T-cell (primary cell): ENCODE results near the gene LINGO3. TPM values are rescaled to one million over a fixed set of nuclear protein-coding genes. Genes with fewer than 3 reads are reported as not detected.
A peak's percentile ranks its signal among the peaks of the same experiment; 100 is the strongest.

ENCODE experiments used
- ATAC-seq, 4 experiments: fragments of 200-7000 bp in 3 of 4; fragments of 150-1000 bp in 1 of 4; cut with Tn5 transposase; replicated peaks in 1 of 4; 1 replicate in 3 of 4; 2 replicates in 1 of 4; pipeline ENCODE4 v1.10.0; 2021; ENCODE audit warnings: moderate library complexity in 3 of 4, mild to moderate bottlenecking in 2 of 4, moderate number of reproducible peaks in 1 of 4
- CTCF ChIA-PET, 2 donors: fragments of 300-600 bp; sonication (Branson Sonifier 250); formaldehyde crosslinking; loops; one replicate each; lab custom pipeline; 2022; ENCODE audit warnings: antibody characterized with exemption in 2 of 2; lab: Charles Lee
- POLR2A ChIA-PET, 2 donors: fragments of 300-600 bp; sonication (Branson Sonifier 250); formaldehyde crosslinking; loops; one replicate each; lab custom pipeline; 2022; ENCODE audit warnings: antibody characterized with exemption in 2 of 2; lab: Charles Lee
- DNase-seq, 35 experiments: peaks; one replicate each; pipeline versions ENCODE4 v3.0.0 to v3.0.0-alpha.2; 2013 to 2023
- H3K27ac ChIP-seq: one replicate; pipeline ENCODE4 v1.5.1; 2013; ENCODE audit warnings: low read length
- H3K27me3 ChIP-seq, 2 experiments: replicated peaks in 1 of 2; 1 replicate in 1 of 2; 2 replicates in 1 of 2; pipeline versions ENCODE4 v1.6.1 to v1.7.0; 2013; ENCODE audit warnings: low read length in 1 of 2, mixed read lengths in 1 of 2; ENCODE audit not compliant: control insufficient read depth in 2 of 2, insufficient read depth in 2 of 2; ENCODE audit errors: extremely low read depth in 1 of 2
- H3K36me3 ChIP-seq, 2 donors: 1 replicate in 1 of 2; 2 replicates in 1 of 2; pipeline versions ENCODE4 v1.6.1 to v1.7.0; 2013; ENCODE audit warnings: low read length in 1 of 2; ENCODE audit not compliant: control insufficient read depth in 2 of 2, insufficient read depth in 1 of 2; ENCODE audit errors: extremely low read depth in 1 of 2
- H3K4me1 ChIP-seq, 2 experiments: 1 replicate in 1 of 2; 2 replicates in 1 of 2; pipeline versions ENCODE4 v1.6.1 to v1.7.0; 2013; ENCODE audit warnings: low read length in 2 of 2, mixed read lengths in 1 of 2; ENCODE audit not compliant: insufficient read depth in 2 of 2, control insufficient read depth in 1 of 2; ENCODE audit errors: extremely low read depth in 1 of 2
- H3K4me3 ChIP-seq, 2 donors: 1 replicate in 1 of 2; 2 replicates in 1 of 2; pipeline versions ENCODE4 v1.5.1 to v1.7.0; 2013; ENCODE audit warnings: mild to moderate bottlenecking in 2 of 2, low read length in 1 of 2, moderate library complexity in 1 of 2; ENCODE audit not compliant: control insufficient read depth in 1 of 2; ENCODE audit errors: extremely low read depth in 1 of 2
- H3K9me3 ChIP-seq: 2 replicates; pipeline ENCODE4 v1.7.0; 2013
- H3K27ac Mint-ChIP-seq, 2 donors: one replicate each; pipeline ENCODE4 v1.8.0; 2020 to 2021; ENCODE audit warnings: mild to moderate bottlenecking in 2 of 2, mixed read lengths in 2 of 2
- H3K27me3 Mint-ChIP-seq, 2 donors: one replicate each; pipeline ENCODE4 v1.8.0; 2021 to 2022; ENCODE audit warnings: mixed read lengths in 2 of 2
- H3K36me3 Mint-ChIP-seq: one replicate; pipeline ENCODE4 v1.8.0; 2021; ENCODE audit warnings: mixed read lengths
- H3K4me1 Mint-ChIP-seq, 3 donors: one replicate each; pipeline ENCODE4 v1.8.0; 2020 to 2022; ENCODE audit warnings: mixed read lengths in 3 of 3, mild to moderate bottlenecking in 1 of 3
- H3K4me3 Mint-ChIP-seq, 3 donors: one replicate each; pipeline ENCODE4 v1.8.0; 2020 to 2022; ENCODE audit warnings: mild to moderate bottlenecking in 3 of 3, mixed read lengths in 3 of 3, moderate library complexity in 3 of 3
- H3K9me3 Mint-ChIP-seq, 3 donors: one replicate each; pipeline ENCODE4 v1.8.0; 2020 to 2022; ENCODE audit warnings: mixed read lengths in 3 of 3
- WGBS: methylation state at CpG from one replicate; pipeline ENCODE4 v1.1.5; 2013; ENCODE audit warnings: missing lambda C conversion rate; ENCODE audit not compliant: insufficient coverage; 5-methylcytosine and 5-hydroxymethylcytosine counted together
- total RNA-seq, 35 experiments: library from RNA in 6 of 35; stranded (reverse) in 6 of 35; fragments of 120-200 nt in 1 of 35; gene quantifications; one replicate each; pipeline versions ENCODE4 v1.2.1 to v1.2.4 and lab custom pipeline; 2013 to 2026

LINGO3 gene
- total RNA-seq, 5 donors from 2014 or later (not counting 1 experiment from before 2014, with no cell fraction given), result 0.23 to 1.7 (median 0.99) TPM

GRCh38 chr19:2333027-2333806, 25.3 kb upstream of the LINGO3 start:
- Mint-ChIP-seq H3K36me3 (peaks cover 14% of the 10 kb centered on the region), H3K27me3 (no peaks in the 10 kb centered on the region)
- 88% methylated on average over 13 of the region's 27 CpGs for WGBS

DNA sequence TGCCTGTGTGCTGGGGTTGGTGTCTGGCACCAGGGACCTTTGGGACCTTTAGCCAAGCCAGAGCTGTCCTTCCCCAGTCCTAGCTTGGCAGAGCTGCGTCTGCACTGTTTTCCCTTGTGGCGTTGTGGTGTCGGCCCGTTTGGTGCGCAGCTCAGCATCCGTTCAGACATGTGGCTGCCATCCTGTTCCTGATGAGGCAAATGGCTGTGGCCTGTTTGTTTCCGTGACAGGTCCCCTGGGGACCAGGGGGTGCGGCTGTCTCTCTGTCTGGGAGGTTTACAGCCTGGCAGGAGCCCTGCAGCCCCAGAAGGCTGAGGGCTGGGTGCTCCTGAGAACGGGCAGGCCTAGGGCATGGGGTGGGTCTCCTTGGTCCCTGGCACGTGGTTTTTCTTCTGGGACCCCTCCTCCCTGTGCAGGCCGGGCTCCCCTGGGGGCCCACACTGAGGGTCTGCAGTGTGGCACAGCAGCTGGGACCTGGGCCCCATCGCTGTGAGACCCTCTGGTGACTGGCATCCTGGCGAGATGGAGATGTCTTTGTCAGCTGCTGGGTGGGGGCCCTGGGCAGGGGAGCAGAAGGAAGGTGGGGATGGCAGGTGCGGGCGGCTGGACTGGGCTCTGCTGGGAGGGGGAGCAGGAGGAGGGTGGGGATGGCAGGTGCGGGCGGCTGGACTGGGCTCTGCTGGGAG, 24.5 kb upstream of the LINGO3 start:
- Histone ChIP-seq H3K27ac (peak overlapping the region; percentile 59), H3K9me3 (no peaks in the 10 kb centered on the region), H3K36me3 (peaks cover 2 to 4% of the 10 kb centered on the region in 2 donors), H3K4me1 (peaks cover 14 to 64% of the 10 kb centered on the region in 2 experiments), H3K4me3 (no peak overlapping the region), H3K27me3 (no peaks in the 10 kb centered on the region)
- DNase-seq (peak; percentile 25 to 80 (median 59)), ATAC-seq (peak; percentile 57 to 77 (median 70))
- 59% methylated on average over 14 of the region's 17 CpGs for WGBS
- Mint-ChIP-seq H3K27me3 (no peaks in the 10 kb centered on the region), H3K4me1 (peaks cover 49 to 59% (median 58%) of the 10 kb centered on the region in 3 donors), H3K27ac (peak overlapping the region; percentile 89 to 93), H3K36me3 (peaks cover 12% of the 10 kb centered on the region), H3K4me3 (peak overlapping the region; percentile 36 to 73 (median 54)), H3K9me3 (no peaks in the 10 kb centered on the region)
- ChIA-PET CTCF (no interaction called here), POLR2A (no interaction called here)

More at GRCh38 chr19:2333027-2333806, 25.3 kb upstream of the LINGO3 start:
- Mint-ChIP-seq H3K27ac (peak overlapping the region; percentile 39 to 61), H3K9me3 (no peaks in the 10 kb centered on the region), H3K4me1 (peaks cover 45 to 55% (median 52%) of the 10 kb centered on the region in 3 donors), H3K4me3 (peak overlapping the region in 1 of 3 donors; percentile 73)
- Histone ChIP-seq H3K4me3 (no peak overlapping the region), H3K27me3 (no peaks in the 10 kb centered on the region), H3K4me1 (peaks cover 11 to 59% of the 10 kb centered on the region in 2 experiments), H3K27ac (no peak overlapping the region), H3K36me3 (peaks cover 2 to 6% of the 10 kb centered on the region in 2 donors), H3K9me3 (no peaks in the 10 kb centered on the region)
- CTCF ChIA-PET, result no interaction called here
- DNase-seq (no peak), ATAC-seq (no peak)
- POLR2A ChIA-PET, result no interaction called here

GRCh38 chr19:2331601-2332246, 23.8 kb upstream of the LINGO3 start:
- H3K4me1 ChIP-seq, result peaks cover 15 to 71% of the 10 kb centered on the region in 2 experiments

DNA sequence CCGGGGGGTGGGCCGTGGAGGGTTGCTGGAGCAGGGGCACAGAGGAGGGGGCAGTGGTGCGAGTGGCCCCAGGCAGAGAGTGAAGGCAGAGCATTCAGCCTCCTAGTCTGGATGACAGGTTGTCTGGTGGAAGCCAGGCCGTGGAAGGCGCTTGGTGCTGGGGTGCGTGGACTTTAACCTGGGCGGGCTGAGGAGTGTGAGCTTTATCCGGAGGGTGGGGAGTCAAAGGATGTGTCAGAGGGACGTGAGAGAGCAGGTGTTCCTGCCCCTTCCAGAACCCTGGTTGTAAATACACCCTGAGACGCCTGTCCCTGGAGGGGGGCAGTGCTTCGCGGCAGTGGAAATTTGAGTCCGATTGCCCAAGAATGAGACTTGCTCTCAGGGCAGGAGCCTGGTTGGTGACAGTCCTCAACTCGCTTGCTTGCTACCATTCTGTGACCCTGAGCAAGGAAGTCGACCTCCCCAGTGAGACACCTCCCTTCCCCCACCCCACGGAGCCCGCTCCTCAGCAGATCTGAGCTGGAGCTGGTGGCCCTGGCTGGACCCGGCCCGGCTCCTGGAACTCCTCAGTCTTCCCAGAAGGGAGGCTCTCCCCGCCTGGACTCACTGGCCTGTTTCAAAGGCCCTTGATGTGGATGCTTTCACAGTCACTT, 22.8 kb upstream of the LINGO3 start:
- Mint-ChIP-seq H3K4me1 (peaks cover 61 to 66% (median 64%) of the 10 kb centered on the region in 3 donors), H3K4me3 (peak overlapping the region; percentile 41 to 97 (median 63)), H3K27ac (peak overlapping the region in 1 of 2 donors; percentile 57), H3K27me3 (no peaks in the 10 kb centered on the region), H3K9me3 (no peaks in the 10 kb centered on the region), H3K36me3 (peaks cover 9% of the 10 kb centered on the region)
- no peak for ATAC-seq
- ChIA-PET POLR2A (no interaction called here), CTCF (no interaction called here)
- 86% methylated on average over 17 of the region's 20 CpGs for WGBS
- Histone ChIP-seq H3K4me3 (no peak overlapping the region), H3K9me3 (no peaks in the 10 kb centered on the region), H3K27me3 (no peaks in the 10 kb centered on the region), H3K4me1 (peaks cover 18 to 81% of the 10 kb centered on the region in 2 experiments), H3K27ac (no peak overlapping the region), H3K36me3 (peaks cover 0 to 7% of the 10 kb centered on the region in 2 donors)
- DNase-seq, result no peak

More at GRCh38 chr19:2331601-2332246, 23.8 kb upstream of the LINGO3 start:
- Histone ChIP-seq H3K4me3 (no peak overlapping the region), H3K27me3 (no peaks in the 10 kb centered on the region), H3K9me3 (no peaks in the 10 kb centered on the region), H3K27ac (peak overlapping the region; percentile 59), H3K36me3 (peaks cover 0 to 3% of the 10 kb centered on the region in 2 donors)
- H3K9me3 Mint-ChIP-seq, result no peaks in the 10 kb centered on the region
- ChIA-PET CTCF (no interaction called here), POLR2A (no interaction called here)
- no peak for DNase-seq
- H3K4me3 Mint-ChIP-seq, result peak overlapping the region in 1 of 3 donors; percentile 97
- ATAC-seq, result no peak
- no peaks in the 10 kb centered on the region for H3K27me3 Mint-ChIP-seq
- H3K36me3 Mint-ChIP-seq, result peaks cover 12% of the 10 kb centered on the region
- peak overlapping the region; percentile 89 to 93 for H3K27ac Mint-ChIP-seq
- H3K4me1 Mint-ChIP-seq, result peaks cover 57 to 67% (median 65%) of the 10 kb centered on the region in 3 donors
- WGBS, result 42% methylated on average over 4 of the region's 12 CpGs

- WGBS, result 90% methylated on average over 8 of the region's 10 CpGs
- no peak for DNase-seq
- no peak for ATAC-seq
- no peaks in the 10 kb centered on the region for H3K9me3 ChIP-seq
- Mint-ChIP-seq H3K9me3 (no peaks in the 10 kb centered on the region), H3K4me1 (peaks cover 63 to 69% (median 65%) of the 10 kb centered on the region in 3 donors), H3K36me3 (peaks cover 7% of the 10 kb centered on the region), H3K4me3 (peak overlapping the region; percentile 41 to 97 (median 63)), H3K27me3 (no peaks in the 10 kb centered on the region), H3K27ac (peak overlapping the region in 1 of 2 donors; percentile 57)
- H3K27ac ChIP-seq, result no peak overlapping the region
- POLR2A ChIA-PET, result no interaction called here
- H3K36me3 ChIP-seq, result peaks cover 4 to 11% of the 10 kb centered on the region in 2 donors
- H3K4me3 ChIP-seq, result no peak overlapping the region
- no peaks in the 10 kb centered on the region for H3K27me3 ChIP-seq
- CTCF ChIA-PET, result no interaction called here
- H3K4me1 ChIP-seq, result peaks cover 18 to 86% of the 10 kb centered on the region in 2 experiments
These were observed 22.3 kb upstream of the LINGO3 start for GRCh38 chr19:2330255-2330631.
